ENCODE measurements around the gene MPZL2.

GRCh38 chr11:118206391-118207031 is 57.6 kb downstream of the MPZL2 start:
- TF ChIP-seq CTCF (IDR thresholded peaks at IDR 0.05) (no peak), SIN3A (IDR thresholded peaks at IDR 0.05; ENCODE audit: borderline replicate concordance, insufficient read depth, low read depth, low read length) (no peak), POLR2AphosphoS5 (IDR thresholded peaks at IDR 0.05; ENCODE audit: low read depth, low read length) (no peak)

Data from Panc1 (cell line).